HEK293 (cell line): Measurements from ENCODE around the gene GABRR1.

Source experiments
- ZNF10 ChIP-seq: fragments of 450-650 bp; formaldehyde crosslinking; IDR thresholded peaks from 2 replicates; pipeline ENCODE4 v1.5.1; 2017; ENCODE audit warnings: missing biosample characterization, missing genetic modification characterization
- ZNF146 ChIP-seq: fragments of 450-650 bp; formaldehyde crosslinking; IDR thresholded peaks from 2 replicates; pipeline ENCODE4 v1.5.1; 2016; ENCODE audit warnings: missing biosample characterization, missing genetic modification characterization
- ZNF362 ChIP-seq: fragments of 450-650 bp; formaldehyde crosslinking; IDR thresholded peaks from 2 replicates; pipeline ENCODE4 v1.5.1; 2016; ENCODE audit warnings: missing biosample characterization, missing genetic modification characterization

DNA sequence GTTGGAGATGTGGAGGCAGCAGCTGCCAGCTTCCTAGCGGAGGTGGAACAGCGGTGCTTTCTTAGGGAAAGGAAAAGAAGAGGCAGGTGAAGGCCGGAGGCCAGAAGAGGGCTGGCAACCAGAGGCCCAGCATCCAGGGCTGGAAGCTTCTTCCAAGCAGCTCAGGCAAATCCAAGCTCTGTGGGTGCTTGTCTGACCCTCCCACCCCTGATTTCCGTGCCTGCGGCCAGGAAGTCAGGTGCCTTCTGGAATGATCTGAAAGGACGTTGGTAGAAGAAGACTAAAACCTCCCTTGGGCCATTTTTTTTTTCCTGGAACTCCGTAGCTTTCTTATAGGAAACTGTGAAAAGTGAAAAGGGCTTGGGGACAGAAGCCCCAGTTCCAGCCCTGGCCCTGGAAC is 33.1 kb upstream of the GABRR1 start:
- TF ChIP-seq ZNF362 (no peak), ZNF10 (tag by site-specific recombination) (no peak), ZNF146 (no peak)
